Limb (tissue), 2 donors: ENCODE data around the gene CAMKK1.
"Not testable (repeated sequence)": the region's sequence is repeated elsewhere in the genome, so short reads cannot be mapped to it uniquely, and the experiment has no call there.

Source experiments
- DNase-seq, 2 donors: peaks; one replicate each; pipeline ENCODE4 v3.0.0-alpha.2; 2016; ENCODE audit errors: extremely low spot score in 2 of 2

Gene CAMKK1

DNA sequence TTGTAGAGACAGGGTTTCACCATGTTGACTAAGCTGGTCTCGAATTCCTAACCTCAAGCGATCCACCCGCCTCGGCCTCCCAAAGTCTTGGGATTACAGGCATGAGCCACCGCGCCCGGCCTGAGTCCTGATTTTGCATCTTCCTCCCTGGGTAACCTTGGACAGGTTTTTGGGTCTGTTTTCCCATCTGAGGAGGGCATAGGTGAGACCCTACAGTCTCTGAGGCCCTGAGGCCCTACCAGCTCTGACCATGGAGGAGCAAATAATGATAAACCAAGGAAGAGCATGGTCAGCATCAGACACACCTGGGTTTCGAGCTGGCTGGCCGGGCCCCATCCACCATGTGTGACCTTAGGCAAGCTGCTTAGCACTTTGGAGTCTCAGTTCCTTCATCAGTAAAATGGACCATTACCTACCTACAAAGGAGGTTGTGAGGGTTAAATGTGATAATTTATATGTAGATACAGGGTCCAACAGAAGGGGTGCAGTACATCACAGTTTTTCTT lies 45.6 kb downstream of the CAMKK1 start:
- no peak for DNase-seq

DNA sequence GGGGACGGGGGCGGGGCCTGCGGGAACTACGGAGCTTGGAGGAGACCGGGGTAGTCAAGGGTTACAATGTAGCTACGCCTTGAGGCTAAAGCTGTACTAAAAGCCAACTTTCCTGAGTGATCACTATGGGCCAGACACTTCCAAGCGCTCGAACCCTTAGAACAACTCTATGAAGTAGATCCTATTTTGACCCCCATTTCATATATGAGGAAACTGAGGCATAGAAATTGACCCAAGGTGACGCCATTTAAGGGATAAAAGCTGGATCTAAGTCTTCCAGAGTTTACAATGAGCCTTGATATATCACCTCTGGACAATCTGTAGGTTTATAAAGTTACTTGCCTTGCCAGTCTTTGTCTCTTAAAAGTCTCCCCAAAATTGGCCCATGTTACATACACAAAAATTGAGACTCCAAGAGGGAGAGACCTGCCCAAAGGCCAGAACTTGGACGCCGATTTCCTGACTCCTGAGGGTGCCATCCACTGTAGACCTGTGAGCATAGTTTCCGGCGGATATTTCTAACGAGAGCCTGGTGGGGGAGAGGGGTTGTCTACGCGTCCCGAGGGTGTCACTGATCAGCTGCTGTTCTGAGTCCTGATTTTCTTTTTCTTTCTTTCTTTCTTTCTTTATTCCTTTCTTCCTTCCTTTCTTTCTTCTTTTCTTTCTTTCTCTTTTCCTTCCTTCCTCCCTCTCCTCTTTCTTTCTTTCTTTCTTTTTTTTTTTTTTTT lies 46.3 kb downstream of the CAMKK1 start:
- no peak for DNase-seq

DNA sequence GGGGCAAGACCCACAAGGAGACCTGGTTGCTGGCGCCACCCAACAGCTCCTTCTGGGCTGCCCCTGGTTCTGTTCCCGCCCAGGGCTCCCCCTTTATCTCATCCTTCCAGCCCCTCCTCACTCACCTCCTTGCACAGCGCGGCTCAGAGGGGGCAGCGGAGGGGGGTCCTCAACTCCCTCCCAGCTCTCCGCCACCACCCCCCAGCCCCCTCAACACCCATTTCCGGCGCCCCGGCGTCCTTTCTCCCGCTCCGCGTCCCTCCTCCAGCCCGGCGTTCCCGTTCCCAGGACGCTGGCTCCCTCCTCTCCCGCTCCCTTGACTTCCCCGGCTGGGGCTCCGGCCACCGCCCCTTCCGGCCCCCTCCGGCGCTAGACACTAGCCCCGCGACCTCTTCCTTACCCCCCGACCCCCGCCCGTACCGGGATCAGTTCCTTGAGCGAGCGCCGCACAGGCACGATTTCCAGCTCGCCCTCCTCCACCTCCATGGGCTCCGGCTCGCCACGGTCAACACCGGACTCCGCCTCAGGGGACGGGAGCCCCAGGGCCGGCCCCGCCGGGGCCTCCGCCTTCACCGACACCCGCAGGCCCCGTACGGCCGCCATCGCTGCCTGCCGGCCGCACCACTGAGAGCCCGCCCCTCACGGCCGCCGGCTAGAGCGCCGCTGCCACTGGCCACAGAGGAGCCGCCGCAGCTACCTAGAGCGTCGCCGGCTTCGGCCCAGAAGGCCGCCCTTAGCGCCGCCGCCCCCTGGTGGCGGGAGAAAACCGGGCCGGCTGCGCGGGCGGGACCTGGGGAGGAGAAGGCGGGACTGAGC lies 47.0 kb downstream of the CAMKK1 start, which contains the start of gene NCBP3:
TSS of gene NCBP3 (minus strand) at position 626 of the 816 bp plus-strand sequence. CDS start at position 603, 23 bp downstream.
- peak; percentile 95 to 96 for DNase-seq

DNA sequence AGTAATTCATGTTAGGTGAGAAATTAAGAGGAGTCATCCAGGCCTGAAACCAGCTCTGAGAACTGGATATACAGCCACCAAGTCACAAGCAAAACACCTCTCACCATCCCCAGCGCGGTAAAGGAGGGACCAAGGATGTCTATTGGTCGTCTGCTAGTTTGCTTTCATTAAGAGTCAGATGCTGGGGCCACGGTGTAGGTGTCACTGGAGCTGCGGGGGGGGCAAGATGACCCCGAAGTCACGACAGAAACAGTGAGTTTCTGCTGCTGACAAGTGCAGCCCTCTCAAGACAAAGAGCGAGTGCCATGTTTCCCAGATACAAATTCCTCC lies 47.6 kb downstream of the CAMKK1 start:
- DNase-seq: peak in 1 of 2 donors; percentile 12

DNA sequence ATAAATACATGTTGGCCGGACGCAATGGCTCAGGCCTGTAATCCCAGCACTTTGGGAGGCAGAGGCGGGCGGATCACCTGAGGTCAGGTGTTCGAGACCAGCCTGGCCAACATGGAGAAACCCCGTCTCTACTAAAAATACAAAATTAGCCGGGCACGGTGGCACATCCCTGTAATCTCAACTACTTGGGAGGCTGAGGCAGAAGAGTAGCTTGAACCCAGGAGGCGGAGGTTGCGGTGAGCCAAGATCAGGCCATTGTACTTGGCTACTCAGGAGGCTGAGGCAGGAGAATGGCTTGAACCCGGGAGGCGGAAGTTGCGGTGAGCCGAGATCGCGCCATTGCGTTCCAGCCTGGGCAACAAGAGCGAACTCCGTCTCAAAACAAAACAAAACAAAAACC lies 48.3 kb downstream of the CAMKK1 start:
- DNase-seq: not testable (repeated sequence)

DNA sequence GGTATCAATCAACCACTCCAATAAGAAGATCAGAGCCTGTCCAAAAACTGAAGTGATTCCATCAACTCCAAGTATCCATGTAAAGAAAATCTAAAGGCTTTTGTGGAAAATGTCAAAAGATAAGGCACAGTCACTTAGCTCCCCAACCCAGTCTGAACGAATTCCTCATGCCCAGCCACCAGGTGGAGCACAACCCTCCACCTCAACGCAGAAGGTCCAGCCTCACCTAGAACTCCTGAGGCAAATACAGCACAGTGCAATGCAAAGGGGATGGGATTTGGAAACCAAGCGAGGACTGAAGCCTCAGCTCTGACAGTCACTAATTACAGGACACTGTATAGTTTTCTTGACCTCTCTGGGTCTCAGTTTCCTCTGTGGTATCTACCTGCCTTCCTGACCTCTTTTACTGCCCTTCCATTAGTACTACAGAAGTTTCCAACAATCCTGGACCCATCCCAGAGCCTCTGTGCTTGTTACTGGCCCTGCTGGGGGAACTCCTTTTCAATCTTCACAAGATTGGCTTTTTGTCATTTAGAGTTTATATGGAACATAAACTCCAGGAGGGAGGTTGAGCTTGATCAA lies 48.8 kb downstream of the CAMKK1 start:
- DNase-seq: no peak

DNA sequence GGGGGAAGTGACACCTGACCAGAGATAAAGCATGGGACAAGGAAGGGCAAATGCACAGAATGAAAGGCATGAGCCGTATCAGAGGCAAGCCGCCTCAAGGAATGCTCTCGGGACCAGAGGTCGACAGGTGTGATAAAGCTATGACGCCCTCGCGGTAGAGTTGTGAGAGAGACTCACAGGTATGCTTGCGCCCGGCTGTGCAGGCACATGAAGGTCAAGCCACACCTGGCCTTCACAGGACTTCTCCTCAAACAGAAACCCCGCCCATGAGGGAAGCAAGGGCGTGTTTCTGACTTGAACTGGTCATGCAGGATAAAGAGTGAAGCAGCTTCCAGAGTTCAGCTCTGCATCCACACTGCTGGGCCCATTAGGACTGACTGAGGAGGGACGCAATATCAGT lies 54.6 kb downstream of the CAMKK1 start:
- no peak for DNase-seq

DNA sequence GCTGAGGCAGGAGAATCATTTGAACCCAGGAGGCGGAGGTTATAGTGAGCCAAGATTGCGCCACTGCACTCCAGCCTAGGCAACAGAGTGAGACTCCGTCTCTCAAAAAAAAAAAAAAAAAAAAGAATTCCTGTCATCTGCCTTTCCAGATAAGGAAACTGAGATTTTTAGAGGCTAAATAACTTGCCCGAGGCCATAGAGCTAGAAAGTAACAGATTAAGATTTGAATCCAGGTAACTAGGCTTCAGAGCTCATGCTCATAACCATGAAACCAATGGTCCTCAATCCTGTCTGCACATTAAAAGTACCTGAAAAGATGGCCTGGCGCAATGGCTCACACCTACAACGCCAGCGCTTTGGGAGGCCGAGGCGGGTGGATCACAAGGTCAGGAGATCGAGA lies 56.3 kb downstream of the CAMKK1 start:
- no peak for DNase-seq

DNA sequence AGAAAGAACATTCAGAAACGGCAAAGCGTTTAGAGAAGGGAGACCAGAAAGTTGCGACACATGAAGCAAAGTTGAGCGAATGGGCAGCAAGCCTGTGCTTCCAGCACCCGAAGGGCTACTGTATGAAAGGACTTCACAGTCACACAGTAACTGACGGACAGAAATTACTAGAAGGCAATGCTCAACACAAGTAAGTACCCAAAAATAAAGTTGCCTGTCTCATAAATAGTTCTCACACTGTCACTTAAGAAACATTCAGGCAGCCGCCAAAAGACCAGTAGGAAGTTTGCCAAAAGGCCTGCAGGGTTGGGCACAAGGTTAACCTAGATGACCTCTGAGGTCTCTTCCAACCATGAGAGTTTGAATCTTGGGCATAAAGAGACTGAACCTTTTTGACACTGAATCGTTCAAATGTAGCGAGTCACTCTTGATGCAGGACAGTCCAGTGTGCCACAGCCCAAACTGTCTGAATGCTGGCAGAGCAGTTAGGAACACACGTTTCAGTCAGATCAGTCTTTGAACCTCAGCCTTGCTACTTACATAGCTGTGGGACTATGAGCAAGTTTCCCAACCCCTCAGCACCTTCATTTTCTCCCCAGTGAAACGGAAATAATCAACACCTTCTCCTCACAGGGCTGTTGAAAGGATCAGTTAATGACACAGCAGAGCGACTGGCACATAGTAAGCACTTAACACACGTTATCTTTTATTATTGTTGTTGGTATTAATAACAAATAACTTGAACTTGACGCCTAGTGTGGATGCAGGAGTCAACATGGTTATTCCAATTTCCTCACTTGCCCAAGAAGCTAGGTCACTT lies 57.2 kb downstream of the CAMKK1 start:
- no peak for DNase-seq

DNA sequence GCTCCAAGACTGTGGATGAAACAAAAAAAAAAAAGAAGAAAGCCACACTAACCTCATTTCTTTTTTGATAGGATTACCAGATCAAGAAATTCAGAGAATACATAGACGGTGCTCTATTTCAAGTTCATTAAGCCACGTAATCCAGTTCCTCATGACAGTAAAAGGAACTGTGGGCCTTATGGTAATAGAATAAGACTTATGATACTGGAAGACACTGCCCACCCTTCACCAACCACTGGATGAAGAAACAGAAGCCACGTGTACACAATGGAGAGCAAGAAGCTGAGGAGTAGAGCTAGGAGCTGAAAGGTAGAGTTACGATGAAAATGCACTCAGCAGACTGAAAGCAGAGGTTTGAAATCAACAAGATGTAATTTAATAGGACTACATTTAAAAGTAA lies 58.0 kb downstream of the CAMKK1 start:
- no peak for DNase-seq

DNA sequence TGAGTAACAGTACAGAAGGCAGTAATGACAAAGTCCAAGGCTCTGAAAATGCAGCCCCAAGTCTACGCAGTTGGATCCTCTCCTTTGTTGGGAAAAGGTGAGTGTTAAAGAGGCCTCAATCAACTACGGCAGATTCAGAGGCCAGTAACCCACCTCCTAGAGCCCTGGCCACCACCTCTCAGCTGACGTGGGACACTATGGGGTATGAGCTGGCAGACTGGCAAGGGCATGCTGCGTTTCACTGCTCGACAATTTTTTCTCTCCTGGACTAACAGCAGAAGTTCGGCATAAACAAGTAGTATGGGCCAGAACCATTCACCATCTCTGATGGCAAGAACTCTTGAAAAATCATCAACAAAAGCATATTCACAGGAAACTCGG lies 64.0 kb downstream of the CAMKK1 start:
- DNase-seq: no peak

DNA sequence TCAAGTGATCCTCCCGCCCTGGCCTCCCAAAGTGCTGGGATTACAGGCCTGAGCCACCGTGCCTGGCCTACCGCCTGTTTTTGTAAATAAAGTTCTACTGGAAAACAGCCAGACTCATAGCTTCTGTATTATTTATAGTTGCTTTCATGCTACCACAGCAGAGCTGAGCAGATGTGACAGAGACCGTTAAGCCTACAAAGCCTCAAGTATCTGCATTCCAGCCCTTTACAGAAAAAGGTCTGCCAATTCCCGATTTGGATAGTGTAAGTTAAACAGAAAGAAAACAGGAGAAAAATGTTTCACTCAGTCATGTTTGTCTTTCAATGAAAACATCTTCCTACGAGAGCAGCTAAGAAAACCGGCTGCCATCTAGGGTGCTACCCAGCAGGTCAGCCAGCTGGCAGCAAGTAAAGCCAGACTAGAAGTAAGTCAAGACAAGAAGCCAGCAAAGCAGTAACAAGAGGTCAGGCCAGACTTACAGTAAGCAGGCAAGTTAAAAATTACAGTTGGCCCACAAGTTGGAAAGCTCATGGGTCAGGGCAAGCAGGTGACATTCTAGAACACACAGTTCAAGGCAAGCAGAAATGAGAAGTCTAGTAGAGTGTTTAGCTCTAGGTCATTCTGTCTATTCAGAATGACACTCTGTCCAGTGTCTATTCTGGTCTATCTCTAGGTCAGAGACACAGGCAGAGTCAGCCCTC lies 64.6 kb downstream of the CAMKK1 start:
- no peak for DNase-seq

DNA sequence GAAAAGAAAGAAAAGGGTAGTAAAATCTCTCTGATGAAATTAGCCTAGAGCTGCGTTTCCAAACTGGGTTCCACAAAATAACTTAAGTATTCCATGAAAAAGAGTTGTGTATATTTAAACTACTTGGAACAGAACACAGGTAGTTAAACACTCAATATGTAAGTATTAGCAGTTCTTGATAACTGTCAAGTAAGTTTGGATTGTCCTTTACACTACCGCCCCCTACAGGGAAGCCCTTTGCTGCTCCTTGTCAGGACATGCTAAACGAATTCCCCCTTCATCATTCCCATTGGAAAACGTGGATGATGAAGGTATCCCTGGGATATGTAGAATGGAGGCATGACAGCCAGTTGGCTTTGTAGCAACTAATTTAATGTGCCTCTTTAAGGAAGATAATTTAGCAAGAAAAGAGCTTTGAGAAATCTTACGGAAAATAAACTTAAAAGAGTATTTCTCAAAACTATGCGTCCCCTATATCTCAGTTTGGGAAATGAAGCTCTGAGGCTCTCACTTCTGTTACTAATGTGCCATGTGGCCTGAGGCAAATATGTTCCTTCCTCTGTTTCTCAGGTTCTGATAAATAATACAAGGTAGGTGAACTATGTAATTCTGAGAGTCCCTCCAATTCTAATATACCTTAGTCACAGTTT lies 65.6 kb downstream of the CAMKK1 start:
- peak in 1 of 2 donors; percentile 55 for DNase-seq

DNA sequence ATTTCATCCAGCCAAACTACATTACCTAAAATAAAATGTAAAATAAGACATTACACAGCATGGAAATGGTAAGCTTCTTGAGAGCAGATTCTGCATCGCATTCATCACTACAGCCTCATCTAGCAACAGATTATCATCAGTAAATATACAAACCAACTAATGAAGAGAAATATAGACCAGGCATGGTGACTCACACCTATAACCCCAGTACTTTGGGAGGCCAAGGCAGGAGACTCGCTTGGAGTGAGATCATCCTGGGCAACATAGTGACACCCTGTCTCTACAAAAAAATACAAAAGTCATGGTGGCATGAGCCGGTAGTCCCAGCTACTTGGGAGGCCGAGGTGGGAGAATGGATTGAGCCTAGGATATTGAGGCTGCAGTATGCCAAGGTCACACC lies 66.7 kb downstream of the CAMKK1 start:
- no peak for DNase-seq

DNA sequence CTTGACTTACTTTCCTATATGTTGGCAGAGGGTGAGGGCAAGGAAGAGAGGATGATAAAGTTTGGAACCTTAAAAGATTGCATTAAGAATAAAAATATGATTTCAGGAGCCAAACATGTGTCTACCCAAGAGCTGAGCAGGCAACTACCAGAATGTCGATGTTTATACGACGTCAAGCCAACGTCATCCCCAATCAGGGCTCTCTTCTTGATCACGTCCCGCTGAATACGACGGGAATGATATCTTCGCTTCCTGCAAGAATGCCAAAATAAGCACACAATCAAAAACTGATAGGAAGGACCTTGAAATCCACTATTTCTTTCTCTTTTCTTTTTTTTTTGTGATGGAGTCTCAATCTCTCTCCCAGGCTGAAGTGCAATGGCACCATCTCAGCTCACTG lies 71.8 kb downstream of the CAMKK1 start:
- DNase-seq: no peak

DNA sequence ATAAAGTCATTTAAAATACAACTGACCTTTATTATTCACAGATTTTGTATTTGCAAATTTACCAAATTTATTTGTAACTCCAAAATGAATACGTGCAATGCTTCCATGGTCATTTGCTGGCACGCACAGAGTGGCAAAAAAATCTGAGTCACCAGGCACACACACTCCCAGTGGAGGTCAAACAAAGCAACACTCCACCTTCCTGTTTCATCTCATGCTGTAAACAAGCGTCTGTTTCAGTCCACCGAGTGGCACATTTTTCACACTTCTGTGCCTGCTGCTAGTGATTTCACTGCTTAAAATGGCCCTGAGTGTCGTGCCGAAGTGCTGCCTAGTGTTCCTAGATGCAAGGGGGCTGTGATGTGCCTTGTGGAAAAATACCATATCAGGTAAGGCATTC lies 74.1 kb downstream of the CAMKK1 start:
- no peak for DNase-seq

DNA sequence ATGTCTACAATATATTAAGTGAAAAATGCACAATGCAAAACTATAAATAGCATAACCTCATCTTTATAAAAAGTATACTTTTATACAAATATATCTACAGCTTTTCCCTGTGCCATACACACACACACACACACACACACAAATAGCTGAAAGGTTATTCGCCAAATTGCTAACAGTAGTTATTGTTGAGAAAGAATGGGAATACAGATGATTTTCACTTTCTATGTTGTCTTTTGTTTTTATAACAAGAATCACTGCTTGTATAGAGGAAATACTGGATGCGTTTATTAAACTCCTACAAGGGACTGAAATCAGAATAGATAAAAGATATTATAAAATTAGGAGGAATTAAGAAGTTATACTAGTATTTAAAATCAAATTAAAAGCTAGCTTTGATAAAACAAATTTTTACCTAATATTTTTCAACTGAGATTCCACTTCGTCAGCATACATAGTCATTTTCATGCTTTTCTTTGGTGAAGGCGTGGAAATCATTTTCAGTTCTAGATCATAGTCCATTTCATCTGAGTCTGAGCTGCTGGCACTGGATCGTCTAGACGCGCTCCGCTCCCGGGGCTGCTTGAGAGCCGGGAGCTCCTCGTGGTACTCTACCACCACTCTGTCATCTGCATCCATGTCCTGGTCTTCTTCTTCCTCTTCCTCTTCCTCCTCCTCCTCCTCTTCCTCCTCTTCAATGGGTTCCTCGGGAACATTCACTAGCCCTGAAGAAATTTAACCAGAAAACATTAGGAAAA lies 74.8 kb downstream of the CAMKK1 start:
- no peak for DNase-seq

DNA sequence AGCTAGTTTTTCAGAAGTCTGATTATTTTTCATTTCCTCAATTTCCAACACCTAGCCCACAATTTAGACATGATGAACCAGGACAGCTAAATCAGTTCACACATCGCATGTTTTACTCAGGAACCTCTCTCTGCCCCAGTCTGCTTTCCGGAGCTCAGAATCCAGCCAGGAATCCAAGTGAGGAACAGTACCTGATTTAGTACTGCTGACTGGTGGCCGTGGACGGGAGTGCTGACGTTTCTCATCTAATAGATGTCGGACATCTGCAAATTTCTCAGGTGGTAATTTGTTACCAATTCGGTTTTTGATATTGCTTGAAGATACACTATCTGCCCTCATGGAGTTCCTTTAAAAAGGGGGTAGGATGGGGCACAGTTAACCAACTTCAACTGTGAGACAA lies 76.9 kb downstream of the CAMKK1 start:
- no peak for DNase-seq

DNA sequence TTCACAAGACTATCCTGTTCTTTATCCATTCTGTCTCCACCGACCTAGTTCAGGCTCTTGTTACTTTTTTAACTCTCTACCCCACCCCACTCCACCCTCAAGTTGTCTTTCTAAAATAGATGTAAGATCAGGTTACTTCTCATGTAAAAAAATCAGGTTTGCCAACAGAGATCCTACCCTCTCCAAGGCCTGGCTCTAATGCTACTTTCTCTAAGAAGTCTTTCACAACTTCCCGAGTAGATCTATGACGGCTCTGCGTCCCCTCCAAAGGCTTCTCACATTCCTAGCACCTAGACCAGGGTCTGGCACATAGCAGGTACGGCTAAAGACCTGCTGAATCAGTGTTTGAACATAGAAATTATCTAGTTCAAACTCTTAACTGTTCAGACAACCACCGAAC lies 77.7 kb downstream of the CAMKK1 start:
- no peak for DNase-seq

DNA sequence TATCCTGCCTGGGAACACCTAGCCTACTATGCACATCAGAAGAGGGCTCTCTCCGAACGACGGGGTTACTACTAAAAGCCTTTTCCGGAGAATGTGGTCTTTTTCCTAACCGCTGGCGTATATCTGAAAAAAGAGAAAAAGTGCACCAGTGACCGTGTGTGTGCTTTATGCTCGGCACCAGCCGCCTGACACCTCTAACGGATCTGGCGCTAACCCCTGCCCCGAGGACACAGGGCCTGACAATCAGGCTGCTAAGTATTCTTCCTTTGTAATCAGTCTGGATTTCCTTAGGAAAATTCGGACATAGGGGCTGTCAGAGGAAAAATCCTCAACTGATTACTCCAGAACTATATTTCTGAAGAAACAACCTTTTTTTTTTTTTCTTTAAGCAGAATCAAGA lies 78.5 kb downstream of the CAMKK1 start:
- no peak for DNase-seq
